HG03520 (cell line): ENCODE data around the gene TAF7.
A peak's percentile ranks its signal among the peaks of the same experiment; 100 is the strongest.
"Not testable (repeated sequence)": the region's sequence is repeated elsewhere in the genome, so short reads cannot be mapped to it uniquely, and the experiment has no call there.

ENCODE experiments used
- ATAC-seq: cut with Tn5 transposase; IDR thresholded peaks from one replicate; pipeline ENCODE4 v1.9.1; 2021; ENCODE audit warnings: mild to moderate bottlenecking, moderate library complexity; ENCODE audit not compliant: unreplicated experiment

Gene TAF7

GRCh38 chr5:141340781-141341354 lies 20.3 kb upstream of the TAF7 start:
- not testable (repeated sequence) for ATAC-seq

GRCh38 chr5:141338538-141339306 lies 18.1 kb upstream of the TAF7 start, which contains the start of gene PCDHGA2:
TSS of gene PCDHGA2 (plus strand) at chr5:141338760.
- ATAC-seq: no peak

GRCh38 chr5:141332571-141332970 lies 12.0 kb upstream of the TAF7 start:
- not testable (repeated sequence) for ATAC-seq

- peak; percentile 67 for ATAC-seq
Observed at GRCh38 chr5:141330299-141331080, 9.9 kb upstream of the TAF7 start, which contains the start of gene PCDHGA1. TSS of gene PCDHGA1 (plus strand) at chr5:141330514.

GRCh38 chr5:141328231-141328630 lies 7.6 kb upstream of the TAF7 start:
- ATAC-seq: no peak

GRCh38 chr5:141326088-141326854 lies 5.7 kb upstream of the TAF7 start:
- peak; percentile 74 for ATAC-seq

GRCh38 chr5:141322261-141322660 lies 1.7 kb upstream of the TAF7 start:
- ATAC-seq: no peak

- no peak for ATAC-seq
Observed at GRCh38 chr5:141319699-141320098, 885 bp downstream of the TAF7 start.

- no peak for ATAC-seq
Observed at GRCh38 chr5:141319202-141319601, 1.4 kb downstream of the TAF7 start.

GRCh38 chr5:141316963-141317362 lies 3.6 kb downstream of the TAF7 start:
- ATAC-seq: not testable (repeated sequence)

- ATAC-seq: no peak
Observed at GRCh38 chr5:141313711-141314110, 6.9 kb downstream of the TAF7 start.

- no peak for ATAC-seq
Observed at GRCh38 chr5:141306630-141307029, 14.0 kb downstream of the TAF7 start.

- no peak for ATAC-seq
Observed at GRCh38 chr5:141303756-141304155, 16.8 kb downstream of the TAF7 start, which contains the start of gene SLC25A2. TSS of gene SLC25A2 (minus strand) at chr5:141304049. CDS start at chr5:141303865, 184 bp downstream.

- no peak for ATAC-seq
Observed at GRCh38 chr5:141298376-141298775, 22.2 kb downstream of the TAF7 start.

- no peak for ATAC-seq
Observed at GRCh38 chr5:141272906-141273305, 47.7 kb downstream of the TAF7 start.

- ATAC-seq: no peak
Observed at GRCh38 chr5:141269195-141269594, 51.4 kb downstream of the TAF7 start.
